CD4-positive, alpha-beta T cell treated with Interferon alpha-2 for 1 hour (primary cell): ENCODE measurements around the gene TBC1D8.

ENCODE experiments used
- DNase-seq, 2 donors: peaks; one replicate each; pipeline ENCODE4 v3.0.0-alpha.2; 2020 to 2022

The TBC1D8 gene

DNA sequence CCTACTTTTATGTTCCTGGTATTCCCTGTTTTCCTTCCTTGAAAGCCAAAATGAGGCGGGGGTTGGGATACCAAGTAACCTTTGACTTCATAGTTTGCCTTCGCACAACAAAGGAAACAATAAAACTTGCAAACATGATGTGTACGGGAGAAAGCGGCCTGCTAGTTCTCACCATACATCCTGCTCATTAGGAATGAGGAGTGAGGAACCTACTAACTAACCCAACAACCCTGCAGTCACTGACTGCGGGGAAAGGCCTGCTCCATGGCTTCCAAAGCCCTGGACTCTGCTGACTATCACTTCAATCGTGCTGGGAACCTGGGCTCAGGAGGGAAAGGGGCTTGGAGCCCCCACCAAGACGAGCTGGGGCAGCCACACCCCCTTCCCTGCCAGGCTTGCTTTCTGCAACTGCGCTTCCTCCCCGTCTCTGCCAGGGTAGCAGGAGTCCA is 124.9 kb downstream of the TBC1D8 start:
- DNase-seq: no peak

DNA sequence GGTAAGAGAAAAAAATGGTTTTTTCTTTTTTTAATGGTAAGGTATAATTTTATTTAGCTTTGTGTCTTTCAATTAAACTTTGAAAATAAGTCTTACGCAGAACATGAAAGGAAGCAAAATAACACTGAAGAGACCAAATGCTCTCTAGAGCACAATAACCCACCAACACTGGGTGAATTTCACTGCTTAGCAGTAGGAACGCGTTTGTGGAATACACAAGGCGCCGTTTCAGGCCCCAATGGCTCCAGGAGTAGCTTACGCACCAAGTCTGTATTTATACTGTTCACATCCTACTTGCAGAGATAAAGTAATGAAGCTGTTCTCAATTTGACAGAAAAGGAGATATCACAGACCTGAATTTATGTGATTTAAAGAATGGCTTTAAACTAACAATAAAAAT is 125.6 kb downstream of the TBC1D8 start:
- DNase-seq: no peak

DNA sequence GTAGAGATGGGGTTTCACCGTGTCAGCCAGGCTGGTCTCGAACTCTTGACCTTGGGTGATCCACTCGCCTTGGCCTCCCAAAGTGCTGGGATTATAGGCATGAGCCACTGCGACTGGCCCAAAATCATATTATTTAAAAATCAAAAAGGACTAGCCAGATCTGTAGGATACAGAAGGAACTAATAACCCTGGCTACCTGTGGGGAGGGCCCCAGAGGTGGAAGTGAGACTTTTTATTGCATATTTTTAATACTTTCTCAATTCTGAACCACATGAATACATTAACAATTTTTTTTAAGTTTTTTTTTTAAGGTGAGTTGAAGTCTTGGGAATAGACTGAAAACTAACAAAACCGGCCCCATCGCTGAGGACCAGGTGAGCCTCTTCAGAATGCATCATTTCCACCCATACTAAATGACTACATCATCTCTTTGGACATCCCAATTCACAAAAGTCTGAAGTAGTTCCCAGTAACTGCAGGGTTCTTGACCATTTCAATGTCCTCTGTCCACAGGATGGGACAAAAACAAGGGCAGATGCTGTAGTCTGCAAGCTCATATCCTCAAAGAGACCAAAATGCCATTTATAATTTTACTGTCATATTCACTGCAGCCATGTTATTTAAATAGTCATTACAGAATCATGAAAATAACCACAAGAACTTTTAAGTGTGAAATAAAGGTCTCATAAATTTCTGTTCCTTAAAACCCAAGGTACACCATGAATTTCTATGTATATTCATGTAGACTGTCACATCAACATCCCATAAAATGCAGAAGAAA is 127.7 kb downstream of the TBC1D8 start:
- no peak for DNase-seq

DNA sequence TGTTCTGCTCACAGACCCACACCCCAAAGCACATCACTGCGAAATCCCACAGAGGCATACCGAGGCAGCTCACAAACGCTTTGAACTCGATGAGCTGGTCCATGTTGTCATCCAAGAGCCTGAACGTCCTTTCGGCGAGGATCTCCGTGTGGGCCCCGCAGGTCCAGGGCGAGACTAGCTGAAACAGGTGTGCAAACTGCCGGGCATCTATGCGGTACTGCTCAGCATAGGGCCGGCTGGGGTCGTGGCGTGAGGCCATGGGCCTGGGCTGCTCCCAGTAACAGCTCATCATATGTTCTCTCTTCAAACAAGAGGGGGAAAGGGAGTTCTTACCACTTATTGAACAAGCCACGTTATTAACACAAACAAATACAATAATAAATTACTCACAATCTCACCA is 129.0 kb downstream of the TBC1D8 start:
- no peak for DNase-seq

DNA sequence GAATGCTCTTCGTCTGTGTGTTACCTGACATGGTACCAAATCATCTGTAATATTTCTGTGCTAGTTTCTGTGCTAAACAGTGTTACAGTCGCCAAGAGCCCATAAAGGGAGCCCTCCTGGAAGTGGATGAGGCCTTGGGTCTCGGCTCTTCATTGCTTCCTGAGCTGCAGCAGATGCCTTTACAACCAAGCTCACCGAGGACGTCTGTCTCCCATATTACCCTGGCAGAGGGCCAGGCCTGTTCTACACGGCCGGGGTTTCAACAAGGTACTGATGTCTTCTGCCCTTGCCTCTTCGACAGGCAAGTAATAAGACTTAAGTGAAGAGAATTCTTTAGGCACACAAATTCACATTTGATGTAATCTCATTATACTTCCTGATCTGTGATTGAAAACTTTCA is 132.2 kb downstream of the TBC1D8 start:
- DNase-seq: no peak

DNA sequence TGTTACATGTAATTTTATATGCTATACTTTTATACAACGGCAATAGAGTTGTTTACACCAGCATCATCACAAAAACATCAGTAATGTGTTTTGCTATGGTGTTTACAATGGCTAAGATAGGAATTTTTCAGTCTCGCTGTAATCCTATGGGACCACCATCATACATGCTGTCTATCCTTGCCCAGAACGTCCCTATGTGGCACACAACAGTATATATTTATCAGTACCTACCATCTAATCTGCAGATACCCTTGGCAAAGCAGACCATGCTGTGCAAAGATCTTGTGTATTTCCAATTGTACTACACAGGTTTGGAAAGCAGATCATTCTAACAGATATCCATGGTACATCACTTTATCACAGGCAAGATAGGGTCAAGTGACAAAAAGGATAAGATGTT is 133.8 kb downstream of the TBC1D8 start:
- no peak for DNase-seq

DNA sequence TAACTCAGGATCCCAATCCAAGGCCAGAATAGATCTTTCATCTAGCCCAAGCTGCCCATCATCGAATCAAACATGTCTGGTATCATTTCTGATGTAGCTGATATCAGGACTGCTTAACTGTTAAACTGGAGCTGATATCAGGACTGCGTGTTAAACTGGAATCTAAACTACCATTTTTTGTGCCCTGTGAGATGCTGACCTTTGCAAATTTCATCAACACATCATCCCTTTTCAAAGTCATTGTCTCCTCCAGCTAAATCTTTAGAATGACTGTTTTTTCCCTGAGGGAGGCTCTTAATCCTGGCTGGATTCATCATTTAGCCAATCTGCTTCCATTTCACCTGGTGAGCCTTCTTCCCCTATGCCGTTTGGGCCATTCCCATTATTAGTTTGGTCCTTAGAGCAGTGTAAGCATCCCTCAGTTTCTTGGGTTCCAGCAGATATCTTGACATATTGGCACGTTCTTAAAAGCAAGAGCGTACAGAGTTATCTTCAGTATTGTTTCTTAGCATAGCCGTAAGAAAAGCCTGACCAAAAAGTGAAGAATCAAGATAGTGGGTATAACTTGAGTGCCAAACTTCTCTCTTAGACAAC is 136.8 kb downstream of the TBC1D8 start:
- no peak for DNase-seq

DNA sequence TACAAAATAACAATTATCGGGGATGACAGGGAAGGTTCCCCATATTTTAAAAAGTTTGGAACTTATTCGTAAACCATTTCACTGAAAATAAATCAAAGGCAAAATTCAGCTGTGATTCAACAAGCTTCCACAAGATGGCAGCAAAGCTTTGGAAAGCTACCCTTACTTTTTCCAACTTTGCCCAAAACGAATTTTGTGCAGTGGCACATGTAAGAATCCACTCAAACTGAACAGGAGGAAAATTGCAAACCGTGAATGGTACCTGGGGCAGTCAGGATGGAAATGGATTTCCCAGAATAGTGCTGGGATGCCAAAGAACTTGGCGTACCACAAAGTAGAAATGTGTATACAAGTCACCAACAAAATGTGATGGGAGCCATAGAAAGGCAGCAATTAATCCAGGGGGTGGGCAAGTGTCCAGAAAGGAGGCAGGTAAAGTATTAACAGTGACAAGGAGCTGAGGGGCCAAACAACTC is 138.4 kb downstream of the TBC1D8 start:
- peak; percentile 31 to 63 for DNase-seq

DNA sequence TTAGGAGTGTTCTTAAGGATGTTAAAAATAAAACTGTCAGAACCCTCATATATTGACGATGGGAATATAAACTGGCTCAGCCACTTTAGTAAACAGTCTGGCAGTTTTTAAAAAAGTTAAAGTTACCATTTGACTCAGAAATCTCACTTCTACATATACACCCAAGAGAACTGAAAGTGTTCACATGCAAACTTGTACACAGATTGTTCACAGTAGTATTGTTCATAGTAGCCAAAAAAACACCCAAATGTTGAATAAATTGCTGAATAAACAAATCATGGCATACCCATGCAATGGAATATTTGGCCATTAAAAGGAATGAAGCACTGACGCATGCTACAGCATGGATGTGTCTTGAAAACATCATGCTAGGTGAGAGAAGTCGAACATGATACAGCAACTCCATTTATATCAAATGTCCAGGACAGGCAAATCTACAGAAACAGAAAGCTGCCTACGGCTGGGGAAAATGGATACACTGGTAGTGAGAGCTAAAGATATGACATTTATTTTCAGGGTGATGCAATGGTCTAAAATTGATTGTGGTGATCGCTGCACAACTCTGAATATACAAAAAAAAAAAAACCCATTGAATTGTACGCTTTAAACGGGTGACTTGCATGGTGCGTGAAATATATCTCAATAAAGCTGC is 139.0 kb downstream of the TBC1D8 start:
- no peak for DNase-seq

DNA sequence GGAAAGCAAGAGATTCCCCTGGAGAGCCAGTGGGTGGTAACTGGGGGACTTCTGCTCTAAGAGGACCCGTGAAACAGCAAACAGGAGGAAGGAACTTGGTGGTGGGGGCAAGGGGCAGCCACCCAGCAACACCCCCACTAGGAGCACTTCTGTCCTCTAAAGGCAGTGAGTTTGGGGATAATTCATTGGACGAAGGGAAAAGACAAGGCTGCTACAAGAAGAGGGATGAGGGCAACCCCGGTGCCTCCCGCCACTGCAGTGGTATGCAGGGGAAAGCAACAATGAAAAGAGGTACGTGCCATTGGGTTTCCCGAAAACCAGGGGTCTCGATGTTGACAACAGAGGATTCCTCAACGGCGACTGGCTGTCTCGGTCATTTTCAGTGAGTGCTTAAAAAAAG is 140.0 kb downstream of the TBC1D8 start:
- DNase-seq: no peak

DNA sequence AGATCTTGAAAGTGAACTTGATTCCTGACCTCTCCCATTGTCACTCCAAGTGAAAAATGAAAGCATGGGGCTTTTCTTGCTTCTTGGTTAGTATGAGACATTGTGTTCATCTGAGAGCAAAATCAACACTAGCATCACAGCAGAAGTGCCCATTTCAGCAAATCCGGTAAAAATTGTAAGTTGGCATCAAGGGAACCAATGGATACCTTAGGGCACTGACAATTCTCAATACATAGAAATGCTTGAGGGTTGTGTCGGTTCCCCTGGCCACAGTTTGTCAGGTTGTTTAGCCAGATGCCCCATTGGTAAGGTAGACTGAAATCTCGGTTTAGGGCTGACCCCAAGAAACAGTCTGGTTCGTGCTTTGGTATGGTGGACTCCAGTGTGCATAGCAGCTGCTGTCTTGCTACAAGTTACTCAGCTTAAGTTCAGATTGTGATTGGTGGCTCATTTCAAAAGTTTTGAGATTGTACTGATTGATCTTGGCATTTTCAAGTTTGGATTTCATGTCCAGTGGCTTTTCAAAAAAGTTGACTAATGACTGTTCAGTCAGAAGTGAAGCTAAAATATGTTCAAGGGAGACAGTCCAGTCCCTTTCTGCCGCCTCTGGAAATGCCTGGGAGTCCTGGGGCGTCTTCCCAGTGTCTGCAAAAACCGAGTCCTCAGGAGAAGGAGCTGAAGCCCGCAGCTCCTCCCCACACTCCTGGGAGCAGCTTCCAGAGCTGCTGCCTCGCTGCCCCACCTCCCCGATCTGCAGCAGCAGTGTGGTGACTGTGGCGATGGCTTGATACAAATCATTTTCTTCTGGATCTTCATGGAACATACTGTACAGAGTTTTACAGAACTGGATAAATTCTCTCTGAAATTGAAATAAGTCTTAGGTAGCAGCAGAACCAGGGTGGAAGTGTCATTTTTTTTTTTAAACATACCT is 143.5 kb downstream of the TBC1D8 start:
- DNase-seq: no peak

DNA sequence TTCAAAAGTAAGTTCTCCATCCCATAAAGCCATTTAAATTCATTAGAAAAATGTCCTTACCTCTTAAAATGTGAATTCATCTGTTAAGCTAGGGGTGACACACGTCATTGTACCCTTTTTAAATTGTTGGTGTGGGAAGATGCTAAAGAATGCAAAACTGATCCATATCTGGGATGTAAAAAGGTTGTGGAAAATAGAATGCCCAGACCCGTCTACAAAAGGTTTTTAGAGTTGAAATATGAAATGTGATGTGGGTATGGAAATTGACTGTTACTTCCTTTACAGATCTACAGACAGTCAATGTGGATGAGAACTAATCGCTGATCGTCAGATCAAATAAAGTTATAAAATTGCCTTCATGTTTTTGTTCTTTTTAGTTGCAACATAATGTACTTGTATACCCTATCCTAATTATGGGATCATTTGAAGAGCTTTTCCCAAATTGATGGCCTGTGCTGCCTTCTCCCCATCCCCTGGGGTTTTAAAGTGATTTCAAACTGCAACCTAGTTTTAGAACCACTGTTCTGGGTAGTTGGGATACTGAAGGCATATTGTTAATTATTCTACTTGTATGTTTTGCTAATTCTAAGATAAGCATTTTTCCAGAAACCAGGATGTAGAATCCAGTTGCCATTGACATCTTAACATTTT is 145.0 kb downstream of the TBC1D8 start:
- DNase-seq: no peak

DNA sequence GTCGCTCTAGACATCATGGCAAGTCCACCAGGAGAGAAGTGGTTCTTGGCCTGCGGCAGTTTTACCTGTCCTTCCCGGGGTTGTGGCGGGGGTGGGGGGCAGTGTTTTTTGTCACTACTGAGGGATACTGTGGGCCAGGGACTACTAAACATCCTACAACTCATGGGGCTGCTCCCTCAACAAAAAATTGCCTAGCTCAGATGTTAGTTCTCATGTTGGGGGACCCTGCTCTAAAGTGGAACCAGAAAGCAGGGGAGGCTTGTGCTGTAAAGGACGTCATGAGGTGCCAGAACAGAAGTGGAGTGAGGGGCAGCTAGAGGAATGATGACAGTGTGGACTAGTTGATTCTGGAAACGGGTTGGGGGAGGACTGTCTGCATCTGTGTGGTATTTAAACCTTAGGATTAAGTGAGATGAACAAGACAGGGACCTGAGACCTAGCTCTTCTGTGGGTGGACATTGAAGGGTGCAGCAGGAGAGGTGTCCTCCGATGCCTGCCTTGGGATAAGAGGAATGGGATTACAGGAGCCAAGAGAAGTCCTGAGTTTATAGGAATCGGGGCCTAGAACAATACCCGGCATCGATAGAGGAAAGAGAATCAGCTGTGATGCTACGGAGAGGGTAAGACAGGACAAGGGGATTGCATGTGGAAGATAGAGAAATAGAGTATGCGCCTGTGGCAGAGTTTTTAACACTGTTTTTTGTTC is 146.4 kb downstream of the TBC1D8 start:
- no peak for DNase-seq

DNA sequence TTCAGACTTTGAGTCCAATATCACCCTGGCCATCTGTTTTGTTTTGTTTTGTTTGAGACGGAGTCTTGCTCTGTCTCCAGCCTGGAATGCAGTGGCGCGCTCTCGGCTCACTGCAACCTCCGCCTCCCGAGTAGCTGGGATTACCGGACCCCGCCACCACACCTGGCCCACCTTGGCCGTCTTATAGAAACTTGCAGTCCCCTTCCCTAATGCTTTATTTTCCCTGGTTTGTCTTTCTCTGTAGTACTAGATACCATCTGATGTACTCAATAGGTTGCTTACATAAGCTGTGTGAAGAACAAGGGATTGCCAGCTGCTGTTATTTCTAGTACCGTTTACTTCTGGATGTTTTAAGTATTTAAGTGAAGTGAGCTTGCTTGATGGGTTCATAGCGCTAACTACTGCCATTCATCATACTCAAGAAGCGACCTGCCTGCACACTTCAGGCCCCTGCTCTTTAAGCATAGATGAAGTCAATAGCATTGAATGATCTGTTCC is 147.9 kb downstream of the TBC1D8 start:
- DNase-seq: no peak

DNA sequence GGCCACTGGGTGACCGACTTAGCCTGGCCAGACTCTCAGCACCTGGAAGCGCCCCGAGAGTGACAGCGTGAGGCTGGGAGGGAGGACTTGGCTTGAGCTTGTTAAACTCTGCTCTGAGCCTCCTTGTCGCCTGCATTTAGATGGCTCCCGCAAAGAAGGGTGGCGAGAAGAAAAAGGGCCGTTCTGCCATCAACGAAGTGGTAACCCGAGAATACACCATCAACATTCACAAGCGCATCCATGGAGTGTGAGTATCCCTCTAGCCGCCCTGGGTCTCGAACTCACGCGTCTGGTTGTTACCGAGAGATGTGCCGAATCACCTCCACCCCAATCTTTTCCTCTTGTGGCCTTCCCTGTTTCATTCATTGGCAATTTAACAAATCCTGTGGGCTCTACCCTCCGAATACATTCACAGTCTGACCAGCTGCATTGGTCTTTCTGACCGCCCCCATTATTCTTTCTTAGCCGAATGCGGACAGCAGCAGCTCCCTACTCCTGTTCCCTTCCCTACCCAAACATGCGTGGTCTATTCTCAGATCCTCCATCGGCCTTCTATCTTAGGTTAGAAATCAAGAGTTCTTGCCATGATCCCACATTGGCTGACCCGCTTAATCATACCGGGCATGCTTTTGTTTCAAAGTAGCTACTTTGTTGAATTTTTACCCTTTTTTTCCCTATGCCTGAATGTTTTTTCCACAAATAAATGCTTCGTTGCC is 148.5 kb downstream of the TBC1D8 start:
- DNase-seq: no peak

DNA sequence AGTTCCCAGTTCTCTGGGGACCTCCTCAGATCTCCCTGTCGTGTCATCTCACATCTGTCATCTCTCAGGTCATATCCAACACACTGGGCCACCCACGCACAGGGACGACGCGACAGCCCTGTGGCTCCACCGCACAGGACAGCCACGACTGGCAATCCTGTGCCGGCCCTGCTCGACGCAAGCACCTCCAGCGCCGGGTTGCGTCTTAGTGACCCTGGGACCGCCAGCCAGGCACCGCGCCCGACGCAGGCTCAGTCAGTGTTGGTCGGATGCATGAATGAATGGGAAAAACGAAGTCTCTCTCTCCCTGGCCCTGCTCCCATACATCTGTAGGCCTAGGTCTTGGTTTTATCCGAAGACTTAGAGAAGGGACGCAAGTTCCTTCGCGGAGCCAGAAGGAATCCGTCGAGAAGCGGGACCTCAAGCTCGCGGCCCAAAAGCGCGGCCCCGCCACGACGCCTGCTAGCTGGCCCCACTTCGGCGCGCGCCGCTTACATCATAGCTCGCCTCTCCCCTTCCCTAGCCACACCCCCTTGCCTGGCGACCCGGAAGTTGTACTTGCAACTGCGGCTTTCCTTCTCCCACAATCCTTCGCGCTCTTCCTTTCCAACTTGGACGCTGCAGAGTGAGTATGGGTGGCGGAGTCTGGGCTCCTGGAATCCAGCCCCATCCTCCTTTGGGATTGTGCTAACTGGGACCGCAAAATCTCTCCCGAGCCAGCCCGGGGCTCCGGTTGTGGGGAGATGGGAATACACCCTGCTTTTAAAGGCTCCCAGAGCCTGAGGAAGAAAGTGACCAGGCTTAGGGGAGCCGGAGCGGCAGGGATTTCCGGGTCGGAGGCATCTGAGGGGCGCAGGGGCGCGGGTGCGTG is 149.3 kb downstream of the TBC1D8 start, which contains the start of gene RPL31:
RPL31 (plus strand) TSS at position 599 of the 871 bp plus-strand sequence. CDS start 413 bp downstream, outside the sequence.
- DNase-seq: peak; percentile 96 to 97

DNA sequence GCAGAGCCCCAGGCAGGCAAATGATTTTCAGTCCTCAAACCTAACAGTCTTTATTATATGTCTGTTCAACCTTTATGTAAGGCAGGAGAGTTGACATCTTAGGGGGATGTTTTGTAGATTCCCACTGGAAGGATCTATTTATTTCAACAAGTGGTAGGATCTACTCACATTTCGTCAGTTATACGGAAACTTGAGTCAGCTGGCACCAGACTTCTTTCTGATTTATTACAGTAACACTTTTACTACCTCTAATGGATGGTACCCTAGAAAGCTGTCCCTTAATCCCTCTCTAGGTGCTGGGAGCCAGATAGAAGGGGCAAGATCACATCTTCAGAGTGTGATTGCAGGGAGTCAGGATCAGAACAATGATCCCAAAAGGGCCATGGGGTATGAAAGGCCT is 151.2 kb downstream of the TBC1D8 start:
- DNase-seq: no peak

DNA sequence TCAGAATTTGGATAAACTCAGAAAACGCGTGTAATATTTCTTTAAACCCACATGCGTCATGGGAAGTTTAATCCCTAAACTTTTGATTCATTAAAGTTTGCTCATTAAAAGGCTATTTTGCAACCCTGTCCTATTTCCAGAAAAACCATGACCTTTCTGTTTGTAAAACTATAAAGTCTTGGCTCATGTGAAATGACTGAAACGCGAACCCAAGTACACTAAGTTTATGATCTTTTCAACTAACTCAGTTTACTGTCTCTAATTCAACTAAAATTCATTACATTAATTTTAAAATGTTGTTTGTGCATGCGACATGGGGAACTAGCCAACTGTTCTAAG is 153.0 kb downstream of the TBC1D8 start:
- no peak for DNase-seq

DNA sequence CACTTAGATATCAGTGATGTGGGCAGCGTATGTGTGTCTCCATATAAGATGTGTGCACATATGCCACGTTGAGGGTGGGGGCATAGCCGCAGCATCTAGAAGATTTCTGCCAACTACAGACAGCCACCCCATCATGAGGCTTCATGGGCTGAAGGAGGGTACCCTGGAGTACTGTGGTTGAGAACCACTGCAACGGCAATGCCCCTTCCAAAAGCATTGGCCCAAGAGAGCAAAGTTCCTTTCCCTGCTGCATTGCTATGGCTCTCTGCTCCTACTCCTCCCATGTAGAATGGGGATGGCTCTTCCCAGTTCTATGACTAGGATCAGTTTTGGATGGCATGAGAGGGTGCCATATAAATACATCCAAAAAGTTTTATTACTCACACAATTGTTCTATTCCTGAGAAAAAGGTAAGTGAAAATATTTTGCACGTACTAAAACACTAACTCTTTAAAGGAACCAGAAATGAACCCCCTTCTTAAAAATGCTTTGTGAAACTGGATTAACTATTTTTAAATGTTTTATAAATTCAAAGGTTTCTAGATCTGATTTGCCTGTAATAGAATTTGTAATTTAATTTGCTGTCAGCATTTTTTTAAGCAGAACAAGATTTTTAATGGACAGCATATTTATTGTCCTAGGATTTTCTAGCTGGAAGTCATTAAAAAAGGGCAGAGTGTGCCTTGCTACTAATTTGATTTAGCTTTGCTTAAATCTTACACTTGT is 153.5 kb downstream of the TBC1D8 start:
- no peak for DNase-seq
